PC-3 (cell line): ENCODE results near the gene PUDP. TPM values are rescaled to one million over a fixed set of nuclear protein-coding genes. Genes with fewer than 3 reads are reported as not detected.

Experiments
- ATAC-seq: fragments of 200-7000 bp; cut with Tn5 transposase; 2 replicates; pipeline ENCODE4 v1.9.1; 2020; ENCODE audit warnings: mild to moderate bottlenecking, moderate library complexity
- BruUV-seq: library from RNA; stranded (reverse); fragments of 400-500 nt; replicated peaks from 2 replicates; lab custom pipeline; 2021; lab: Mats Ljungman, UMichigan
- CTCF ChIA-PET: fragments of 300-600 bp; sonication (Branson Sonifier 250); formaldehyde crosslinking; loops from one replicate; lab custom pipeline; 2022; ENCODE audit warnings: antibody characterized with exemption; lab: Charles Lee
- POLR2A ChIA-PET: fragments of 300-600 bp; sonication (Branson Sonifier 250); formaldehyde crosslinking; loops from one replicate; lab custom pipeline; 2022; ENCODE audit warnings: antibody characterized with exemption; ENCODE audit not compliant: unreplicated experiment; lab: Charles Lee
- DNase-seq: peaks from one replicate; pipeline ENCODE4 v3.0.0-alpha.2; 2015
- H2AFZ ChIP-seq: fragments of 300-600 bp; sonication (generic); 2 replicates; pipeline ENCODE4 v1.6.0; 2016; ENCODE audit warnings: antibody characterized with exemption, low read length
- H3F3A ChIP-seq: fragments of 300-600 bp; sonication (generic); one replicate; pipeline ENCODE4 v1.6.0; 2017; ENCODE audit warnings: antibody characterized with exemption, low read length, control low read depth, mild to moderate bottlenecking; ENCODE audit not compliant: unreplicated experiment
- H3K27ac ChIP-seq: fragments of 300-600 bp; sonication (generic); 2 replicates; pipeline ENCODE4 v1.5.1; 2016; ENCODE audit warnings: mild to moderate bottlenecking, low read length
- H3K27me3 ChIP-seq: fragments of 300-600 bp; sonication (generic); 2 replicates; pipeline ENCODE4 v1.6.1; 2016; ENCODE audit warnings: low read length, mixed read lengths
- H3K36me3 ChIP-seq: fragments of 300-600 bp; sonication (generic); 2 replicates; pipeline ENCODE4 v1.6.1; 2016; ENCODE audit warnings: low read depth, mixed run types, low read length, mixed read lengths
- H3K4me1 ChIP-seq: fragments of 300-600 bp; sonication (generic); 2 replicates; pipeline ENCODE4 v1.5.1; 2016; ENCODE audit warnings: low read length; ENCODE audit not compliant: insufficient read depth
- H3K4me2 ChIP-seq: fragments of 300-600 bp; sonication (generic); 2 replicates; pipeline ENCODE4 v1.6.0; 2016; ENCODE audit warnings: low read length
- H3K4me3 ChIP-seq: fragments of 300-600 bp; sonication (generic); 2 replicates; pipeline ENCODE4 v1.5.1; 2016; ENCODE audit warnings: mild to moderate bottlenecking, low read length, mixed read lengths
- H3K79me2 ChIP-seq: fragments of 300-600 bp; sonication (generic); 2 replicates; pipeline ENCODE4 v1.6.1; 2017; ENCODE audit warnings: low read length, mixed read lengths
- H3K9ac ChIP-seq: fragments of 300-600 bp; sonication (generic); 2 replicates; pipeline ENCODE4 v1.6.0; 2016; ENCODE audit warnings: mild to moderate bottlenecking, low read length
- H3K9me2 ChIP-seq: fragments of 300-600 bp; sonication (generic); replicated peaks from 2 replicates; pipeline ENCODE4 v1.6.1; 2016; ENCODE audit warnings: mixed run types, low read length, mixed read lengths
- H3K9me3 ChIP-seq: fragments of 300-600 bp; sonication (generic); 2 replicates; pipeline ENCODE4 v1.6.1; 2016; ENCODE audit warnings: low read length, mixed read lengths
- H4K20me1 ChIP-seq: fragments of 300-600 bp; sonication (generic); 2 replicates; pipeline ENCODE4 v1.6.1; 2016; ENCODE audit warnings: low read length, mixed read lengths
- EZH2 ChIP-seq: fragments of 300-600 bp; sonication (generic); IDR thresholded peaks from one replicate; pipeline ENCODE4 v1.6.1; 2017; ENCODE audit warnings: antibody characterized with exemption, mild to moderate bottlenecking, low read length; ENCODE audit not compliant: unreplicated experiment
- EZH2phosphoT487 ChIP-seq: fragments of 300-600 bp; sonication (generic); IDR thresholded peaks from 2 replicates; pipeline ENCODE4 v1.6.1; 2018; ENCODE audit warnings: mild to moderate bottlenecking, antibody characterized with exemption, low read length, borderline replicate concordance
- intact Hi-C: fragments of 100-400 bp; cut with micrococcal nuclease; formaldehyde crosslinking; loops from 2 replicates; pipeline ENCODE4 v1.9.0; 2023
- total RNA-seq: library from RNA; depleted of rRNA; stranded (reverse); fragments of >200 nt; gene quantifications from 2 replicates; pipeline ENCODE4 v1.2.3, GENCODE V29; 2014
- TF ChIP-seq, protein P1 (sequence below): fragments of 300-600 bp; sonication (generic); conservative IDR thresholded peaks from 2 replicates; pipeline ENCODE4 v1.5.1; 2017; ENCODE audit warnings: antibody characterized with exemption, low read depth, mild to moderate bottlenecking, low read length

PUDP gene
- total RNA-seq, 1 experiment from 2014 or later, result 7.6 TPM

DNA sequence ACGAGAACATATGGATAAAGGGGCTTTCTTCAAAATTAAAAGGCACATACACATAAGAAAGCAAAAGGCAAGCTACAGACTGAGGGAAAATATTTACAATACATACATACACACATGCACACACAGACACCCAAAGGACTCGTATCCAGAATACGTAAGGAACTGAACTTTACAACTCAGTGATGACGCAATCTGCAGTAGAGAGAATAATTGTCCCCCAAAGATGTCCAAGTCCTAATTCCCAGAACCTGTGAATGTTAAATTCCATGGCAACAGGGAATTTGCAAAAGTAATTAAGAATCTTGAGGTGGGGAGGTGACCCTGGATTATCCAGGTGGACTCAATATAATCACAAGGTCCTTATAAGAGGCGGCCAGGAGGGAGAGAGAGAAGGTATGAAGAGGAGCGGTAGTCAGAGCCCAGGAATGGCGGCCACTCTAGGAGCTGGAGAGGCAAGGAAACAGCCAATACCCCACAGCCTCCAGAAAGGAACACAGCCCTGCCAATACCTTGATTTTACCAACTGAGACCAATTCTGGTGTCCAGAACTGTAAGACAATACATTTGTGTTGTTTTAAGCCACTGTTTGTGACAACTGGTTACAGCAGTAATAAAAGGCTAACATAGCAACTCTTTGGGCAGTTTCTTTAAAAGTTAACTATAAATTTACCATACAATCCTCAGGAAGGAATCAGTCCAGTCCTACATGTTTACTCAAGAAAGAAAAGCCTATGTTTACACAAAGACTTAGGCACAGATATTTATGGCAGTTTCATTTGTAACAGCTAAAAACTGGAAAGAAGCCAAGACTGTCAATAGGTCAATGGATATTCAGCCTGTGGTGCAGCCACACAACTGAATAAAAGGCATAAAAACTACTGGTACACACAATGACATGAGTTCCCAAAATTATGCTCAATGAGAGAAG, 27.7 kb downstream of the PUDP start:
- no peaks in the 10 kb centered on the region for H3K27me3 ChIP-seq
- ChIA-PET POLR2A (interaction anchor here (0.6 to 0.7 kb wide), 2 partner anchors 20 to 23 kb away, joined by 5 to 7 read pairs; no protein-coding TSS in a partner anchor), CTCF (no interaction called here)
- no peaks in the 10 kb centered on the region for H3K9me2 ChIP-seq
- no peaks in the 10 kb centered on the region for H3K9me3 ChIP-seq
- H3K4me2 ChIP-seq, result peak overlapping the region; percentile 74
- peaks cover 54% of the 10 kb centered on the region for H3K4me1 ChIP-seq
- peak; percentile 86 for ATAC-seq
- H3K9ac ChIP-seq, result peak overlapping the region; percentile 80
- TSS peak; percentile 47 for BruUV-seq
- DNase-seq, result peak; percentile 89
- no peaks in the 10 kb centered on the region for H4K20me1 ChIP-seq
- intact Hi-C loops, result loop anchor here (1.0 to 2.0 kb wide), 2 partner anchors 35 to 82 kb away; no protein-coding TSS in a partner anchor
- no peaks in the 10 kb centered on the region for H3K36me3 ChIP-seq
- H3F3A ChIP-seq, result no peaks in the 10 kb centered on the region
- TF ChIP-seq, protein P1, sequence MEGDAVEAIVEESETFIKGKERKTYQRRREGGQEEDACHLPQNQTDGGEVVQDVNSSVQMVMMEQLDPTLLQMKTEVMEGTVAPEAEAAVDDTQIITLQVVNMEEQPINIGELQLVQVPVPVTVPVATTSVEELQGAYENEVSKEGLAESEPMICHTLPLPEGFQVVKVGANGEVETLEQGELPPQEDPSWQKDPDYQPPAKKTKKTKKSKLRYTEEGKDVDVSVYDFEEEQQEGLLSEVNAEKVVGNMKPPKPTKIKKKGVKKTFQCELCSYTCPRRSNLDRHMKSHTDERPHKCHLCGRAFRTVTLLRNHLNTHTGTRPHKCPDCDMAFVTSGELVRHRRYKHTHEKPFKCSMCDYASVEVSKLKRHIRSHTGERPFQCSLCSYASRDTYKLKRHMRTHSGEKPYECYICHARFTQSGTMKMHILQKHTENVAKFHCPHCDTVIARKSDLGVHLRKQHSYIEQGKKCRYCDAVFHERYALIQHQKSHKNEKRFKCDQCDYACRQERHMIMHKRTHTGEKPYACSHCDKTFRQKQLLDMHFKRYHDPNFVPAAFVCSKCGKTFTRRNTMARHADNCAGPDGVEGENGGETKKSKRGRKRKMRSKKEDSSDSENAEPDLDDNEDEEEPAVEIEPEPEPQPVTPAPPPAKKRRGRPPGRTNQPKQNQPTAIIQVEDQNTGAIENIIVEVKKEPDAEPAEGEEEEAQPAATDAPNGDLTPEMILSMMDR, result no peak
- TF ChIP-seq EZH2 (no peak), EZH2phosphoT487 (no peak)
- peak overlapping the region; percentile 25; the same call in 1 of the 2 replicates for H2AFZ ChIP-seq
- peak overlapping the region; percentile 51 for H3K4me3 ChIP-seq
- peaks cover 83% of the 10 kb centered on the region for H3K79me2 ChIP-seq
- peak overlapping the region; percentile 99 for H3K27ac ChIP-seq

GRCh38 chrX:7117587-7117986, 30.4 kb downstream of the PUDP start:
- no peak for TF ChIP-seq EZH2phosphoT487
- TF ChIP-seq, protein P1, result no peak
- TF ChIP-seq EZH2, result no peak
- POLR2A ChIA-PET, result no interaction called here
- no peak overlapping the region for H2AFZ ChIP-seq
- H3K4me3 ChIP-seq, result no peak overlapping the region
- H3K4me2 ChIP-seq, result no peak overlapping the region
- H3K27me3 ChIP-seq, result no peaks in the 10 kb centered on the region
- BruUV-seq, result no TSS peak
- H3F3A ChIP-seq, result no peaks in the 10 kb centered on the region
- DNase-seq (no peak), ATAC-seq (no peak)
- 0 out of 2 replicates have a peak overlapping the region, but pooled peaks have one; percentile 1 for H3K27ac ChIP-seq
- CTCF ChIA-PET, result no interaction called here
- no peaks in the 10 kb centered on the region for H3K9me2 ChIP-seq
- peaks cover 69% of the 10 kb centered on the region for H3K79me2 ChIP-seq
- intact Hi-C loops, result no loop called here
- H3K9ac ChIP-seq, result no peak overlapping the region
- peaks cover 51% of the 10 kb centered on the region for H3K4me1 ChIP-seq
- no peaks in the 10 kb centered on the region for H3K36me3 ChIP-seq
- H4K20me1 ChIP-seq, result no peaks in the 10 kb centered on the region
- H3K9me3 ChIP-seq, result no peaks in the 10 kb centered on the region
